ENCODE data around the gene XDH.

XDH gene

DNA sequence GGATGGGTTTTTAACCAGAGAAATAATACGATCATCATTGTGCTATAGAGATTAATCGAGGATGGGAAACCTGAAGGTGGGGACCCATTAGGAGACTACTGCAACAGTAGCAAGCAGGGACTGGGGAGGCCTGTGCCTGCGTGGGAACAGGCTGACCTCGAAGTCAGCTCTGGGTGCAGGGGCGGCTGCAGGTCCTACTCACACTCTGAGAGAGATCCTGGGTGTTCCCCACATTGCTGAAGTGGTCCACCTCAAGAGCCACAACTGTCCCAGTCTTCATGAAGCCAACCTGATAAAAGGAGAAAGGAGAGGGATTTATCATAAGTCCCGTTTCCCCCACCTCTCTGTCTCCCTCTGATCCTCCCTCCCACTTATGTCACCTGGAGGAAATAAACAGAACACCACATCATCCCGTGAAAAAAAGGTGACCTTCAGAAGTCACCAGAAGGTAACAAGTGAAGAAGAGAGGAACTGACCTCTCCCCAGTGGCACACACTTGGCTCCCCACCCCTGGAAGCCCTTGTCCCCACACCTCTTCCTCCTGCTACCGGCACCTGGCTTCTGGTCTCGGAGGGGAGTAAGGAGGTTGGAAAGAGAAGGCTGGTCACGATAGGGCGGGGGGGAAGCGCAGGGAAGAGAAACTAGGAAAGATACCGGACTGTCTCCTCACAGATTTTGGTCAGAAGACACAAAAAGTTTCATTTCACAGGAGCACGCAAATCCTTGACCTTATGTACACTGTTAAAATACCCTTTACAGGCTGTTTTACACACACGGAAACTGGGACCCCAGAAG is 50.4 kb downstream of the XDH start:
- DNase-seq, result no peak

DNA sequence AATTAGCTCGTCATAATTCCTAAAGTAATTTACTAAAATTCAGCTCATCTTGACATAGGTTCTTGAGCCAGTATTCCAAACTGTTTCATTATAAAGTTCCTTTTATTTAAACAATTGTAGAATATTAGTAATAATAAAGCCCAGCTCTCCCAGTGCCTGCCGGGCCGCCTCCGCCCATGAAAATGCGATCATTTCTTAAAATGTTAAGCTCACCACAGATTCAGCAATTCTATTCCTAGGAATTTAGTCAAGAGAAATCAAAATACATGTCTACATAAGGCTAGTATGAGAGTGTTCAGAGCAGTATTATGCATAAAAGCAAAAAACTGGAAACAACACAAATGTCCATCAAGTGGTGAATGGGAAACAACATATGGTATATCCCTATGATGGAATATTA is 52.0 kb downstream of the XDH start:
- DNase-seq, result no peak

DNA sequence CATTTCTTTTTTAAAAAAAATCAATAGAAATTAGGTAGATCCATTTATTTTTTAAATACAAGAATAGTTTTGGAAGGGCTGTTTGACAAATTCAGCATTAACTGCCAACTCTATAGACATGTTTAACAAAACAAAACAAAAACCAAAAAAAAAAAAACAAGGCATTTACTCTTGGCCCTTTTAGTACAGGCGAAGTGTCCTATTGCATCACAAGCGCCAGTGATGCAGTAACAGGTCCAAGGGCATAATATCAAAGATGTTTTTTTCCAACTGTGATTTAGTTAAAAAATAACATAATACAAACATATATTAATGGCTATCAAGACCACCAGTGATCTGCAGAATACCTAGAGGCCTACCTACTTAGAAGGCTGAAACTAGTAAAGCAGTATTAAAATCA is 55.3 kb downstream of the XDH start:
- no peak for DNase-seq

DNA sequence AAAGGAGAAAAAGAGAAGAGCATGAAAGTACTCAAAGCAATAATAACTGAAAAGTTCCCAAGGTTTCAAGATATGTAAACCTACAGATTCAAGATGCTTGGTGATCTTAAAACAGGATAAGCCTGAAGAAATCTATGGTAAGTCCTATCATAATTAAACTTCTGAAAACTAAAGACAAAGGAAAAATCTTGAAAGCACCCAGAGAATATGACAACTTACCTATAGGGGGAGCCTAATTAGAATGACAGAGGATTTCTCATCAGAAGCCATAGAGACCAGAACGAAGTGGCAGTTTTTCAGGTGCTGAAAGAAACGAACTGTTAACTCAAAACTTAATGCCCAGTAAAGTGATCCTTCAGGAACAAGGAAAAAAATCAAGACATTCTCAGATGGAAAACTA is 59.7 kb downstream of the XDH start:
- no peak for DNase-seq

DNA sequence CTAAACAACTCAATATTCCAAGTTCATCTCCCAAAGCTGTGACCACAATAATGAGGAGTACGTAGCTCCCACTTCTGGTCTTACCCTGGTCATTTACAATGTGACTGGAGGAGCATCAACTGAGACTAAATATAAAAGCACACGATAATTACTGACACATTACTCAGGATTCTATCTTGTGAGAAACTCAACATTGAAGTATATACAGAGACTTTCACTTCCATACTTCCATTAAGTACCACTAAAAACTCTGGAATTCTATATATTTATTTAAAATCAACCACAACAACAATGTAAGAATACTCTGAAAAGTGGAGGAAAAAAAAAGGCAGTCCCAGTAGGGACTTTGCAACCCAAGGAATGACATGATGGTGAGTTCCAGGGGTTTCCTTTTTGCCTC is 61.4 kb downstream of the XDH start:
- no peak for DNase-seq

DNA sequence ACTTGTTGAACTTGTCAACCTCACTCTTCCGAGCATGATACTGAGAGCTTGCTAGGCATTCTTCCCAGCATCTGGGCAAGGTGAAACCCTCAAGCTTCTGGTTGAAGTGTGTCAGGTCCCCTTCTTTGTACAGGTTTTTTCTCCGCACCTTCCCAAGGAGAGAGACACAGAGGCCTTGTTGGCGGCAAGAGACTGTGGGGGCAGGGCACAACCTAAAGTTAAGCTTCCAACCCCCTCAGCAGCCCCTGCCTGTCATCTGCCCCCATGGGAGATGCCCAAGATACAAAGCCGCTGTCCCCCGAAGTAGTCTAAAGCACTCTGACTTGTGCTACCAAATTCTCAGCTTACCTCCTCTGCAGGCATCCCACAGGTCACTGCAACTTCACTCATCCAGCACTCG is 64.9 kb downstream of the XDH start:
- no peak for DNase-seq

DNA sequence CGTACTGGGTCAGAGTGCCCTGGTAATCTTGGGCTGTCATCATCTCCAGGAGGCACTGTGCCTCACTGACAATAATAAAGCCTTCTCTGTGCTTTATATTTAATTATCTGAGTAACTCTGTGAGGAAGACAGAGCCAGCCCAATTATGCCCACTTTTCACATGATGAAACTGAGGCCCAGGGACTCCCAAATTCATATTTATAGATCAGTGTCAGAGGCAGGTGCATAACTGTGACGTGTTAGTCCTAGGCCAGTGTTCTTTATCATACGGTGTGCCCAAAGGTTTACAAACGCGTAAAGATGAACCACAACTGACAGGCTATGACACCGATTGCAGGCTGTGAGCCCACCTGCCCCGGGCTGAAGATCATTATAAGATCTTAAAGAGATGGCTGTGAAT is 65.4 kb downstream of the XDH start:
- DNase-seq, result no peak

DNA sequence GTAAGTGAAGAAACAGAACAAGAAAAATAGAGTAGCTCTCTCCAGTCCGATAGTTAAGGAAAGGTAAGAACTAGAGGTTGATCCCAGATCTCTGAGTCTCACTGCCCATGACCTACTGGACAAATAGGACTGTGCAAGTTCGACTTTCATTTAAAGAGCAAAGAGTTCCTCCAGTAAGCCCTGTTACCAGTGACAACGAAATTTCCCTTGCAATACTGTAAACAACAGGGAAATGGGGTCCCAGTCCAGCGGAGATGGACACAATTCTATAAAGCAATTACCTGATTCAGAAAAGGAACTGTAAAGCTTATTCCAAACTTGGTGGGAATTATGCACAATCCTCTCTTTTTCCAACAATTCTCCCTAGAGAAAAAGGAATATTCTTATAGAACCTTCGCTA is 65.9 kb downstream of the XDH start:
- no peak for DNase-seq

DNA sequence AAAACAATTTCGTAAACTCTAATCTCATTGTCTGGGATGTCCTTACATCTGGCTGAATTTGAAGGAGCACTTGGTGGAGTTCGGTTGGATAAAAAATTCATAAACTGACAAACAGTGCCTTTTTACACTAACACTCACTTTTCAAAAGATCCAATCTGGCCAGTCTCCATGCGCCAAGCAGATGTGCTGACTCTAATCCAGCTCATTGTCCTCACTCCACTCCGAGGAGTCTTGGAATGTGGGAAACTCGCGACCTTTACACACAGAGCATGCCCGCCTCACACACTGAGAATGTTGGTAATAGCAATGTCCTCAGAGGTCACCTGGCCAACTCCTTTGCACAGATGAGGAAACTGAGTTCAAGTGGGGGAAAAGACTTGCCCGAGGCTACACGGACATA is 66.8 kb downstream of the XDH start:
- no peak for DNase-seq

DNA sequence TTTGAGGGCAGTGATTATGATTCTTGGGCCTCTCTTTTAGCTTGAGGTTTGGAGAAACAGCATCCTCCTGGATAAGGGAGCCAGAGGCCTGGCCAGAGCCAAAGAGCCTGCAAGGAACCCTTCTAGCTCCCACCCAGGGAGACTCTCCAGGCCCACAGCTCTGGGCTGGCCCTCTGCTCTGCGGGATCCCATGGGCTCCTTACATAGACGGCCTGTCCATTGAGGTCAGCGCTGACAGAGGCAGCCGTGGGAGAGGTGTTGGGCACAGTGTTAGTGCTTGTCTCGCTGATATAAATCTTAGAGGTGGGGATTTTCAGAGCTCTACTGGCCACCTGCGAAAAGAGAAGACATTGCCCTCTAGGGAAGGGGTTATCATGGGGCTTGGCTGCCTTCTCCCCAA is 67.2 kb downstream of the XDH start:
- no peak for DNase-seq

DNA sequence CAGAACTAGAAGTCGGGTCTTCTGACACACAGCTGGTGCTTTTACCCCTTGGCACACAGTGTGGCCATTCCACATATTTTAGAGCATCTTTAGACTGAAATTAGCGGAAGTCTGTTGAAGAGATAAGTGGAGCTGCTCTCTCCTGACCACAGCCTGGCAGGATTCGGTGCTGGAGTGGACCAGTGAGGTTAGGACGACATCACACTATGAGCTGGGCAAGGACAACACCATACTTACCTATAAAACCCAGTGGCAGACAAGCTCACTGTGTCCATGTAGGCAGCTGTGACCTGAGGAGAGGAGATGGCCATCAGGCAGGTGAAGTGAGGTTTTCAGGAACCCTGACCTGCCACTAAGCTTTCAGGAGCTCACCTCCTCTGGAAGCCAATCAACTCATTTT is 70.1 kb downstream of the XDH start:
- no peak for DNase-seq

DNA sequence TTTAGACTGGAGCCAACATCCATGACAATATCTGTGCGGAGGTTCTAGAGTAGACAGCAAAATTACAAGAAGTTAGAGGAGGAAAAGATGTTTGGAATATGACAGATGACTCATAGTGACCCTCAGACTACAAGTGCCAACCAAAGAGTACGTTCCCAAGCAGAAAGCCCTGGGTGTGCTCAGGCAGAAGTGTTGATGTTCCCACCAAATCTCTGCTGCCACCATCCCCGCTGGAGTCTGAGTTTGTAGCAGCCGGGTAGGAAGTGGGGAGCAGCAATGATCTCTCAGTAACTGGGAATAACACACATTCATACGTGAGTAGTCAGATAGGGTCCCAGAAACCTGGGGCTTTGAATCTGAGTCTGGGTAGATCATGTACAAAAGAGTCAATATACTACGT is 73.2 kb downstream of the XDH start:
- no peak for DNase-seq

DNA sequence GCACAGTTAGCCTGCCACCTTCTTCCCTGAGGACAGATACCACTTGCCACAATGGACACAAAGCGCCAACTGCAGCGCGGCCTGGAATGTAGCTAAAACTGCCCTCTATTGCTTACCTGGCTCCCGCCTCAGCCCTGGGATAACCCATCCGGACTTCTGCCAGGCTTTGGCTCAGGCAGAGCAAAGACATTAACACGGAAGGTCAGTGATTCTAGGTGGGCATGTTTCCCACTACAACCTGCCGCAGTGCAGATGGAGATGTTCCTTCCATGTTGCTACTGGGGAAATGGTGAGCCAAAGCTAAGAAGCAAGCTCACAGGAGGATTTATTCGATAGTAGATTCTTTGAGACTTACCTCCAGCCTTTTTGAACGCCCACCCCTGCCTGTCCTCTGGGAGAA is 74.8 kb downstream of the XDH start:
- no peak for DNase-seq

DNA sequence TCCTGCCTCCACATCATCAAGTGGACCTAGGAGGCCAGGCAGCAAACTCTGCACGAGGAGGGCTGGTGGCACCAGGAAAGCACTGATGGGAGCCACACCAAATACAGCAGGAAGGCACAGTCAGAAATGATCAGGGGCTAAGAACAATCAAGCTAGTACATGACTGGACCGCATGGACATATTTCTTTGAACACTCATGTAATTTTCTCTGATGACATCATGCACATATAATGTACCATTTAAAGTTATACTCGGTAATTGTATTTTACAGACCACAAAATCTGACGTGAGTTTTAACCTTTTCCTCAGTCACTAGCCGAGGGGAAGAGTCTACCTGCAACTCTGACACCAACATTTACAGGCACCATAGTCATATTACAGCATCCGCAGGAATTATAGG is 76.7 kb downstream of the XDH start:
- no peak for DNase-seq

DNA sequence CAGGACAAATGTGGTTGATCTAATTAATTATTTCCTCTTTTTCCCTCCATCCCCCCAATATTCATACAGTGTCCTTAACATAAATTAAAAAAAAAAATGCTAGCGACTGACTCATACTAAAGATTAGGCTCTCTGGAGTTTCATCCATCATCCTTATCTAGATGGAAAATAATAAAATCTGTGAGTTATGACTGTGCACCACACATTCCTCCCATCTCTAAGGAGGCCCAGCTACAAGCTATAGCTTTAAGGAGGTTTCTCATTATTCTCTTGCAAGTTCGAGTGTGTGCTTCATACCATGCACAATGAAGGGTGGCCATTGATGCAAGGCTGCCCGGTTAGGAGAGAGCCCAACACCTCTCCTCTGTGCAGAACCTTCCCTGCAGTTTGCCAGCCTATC is 77.3 kb downstream of the XDH start:
- no peak for DNase-seq

DNA sequence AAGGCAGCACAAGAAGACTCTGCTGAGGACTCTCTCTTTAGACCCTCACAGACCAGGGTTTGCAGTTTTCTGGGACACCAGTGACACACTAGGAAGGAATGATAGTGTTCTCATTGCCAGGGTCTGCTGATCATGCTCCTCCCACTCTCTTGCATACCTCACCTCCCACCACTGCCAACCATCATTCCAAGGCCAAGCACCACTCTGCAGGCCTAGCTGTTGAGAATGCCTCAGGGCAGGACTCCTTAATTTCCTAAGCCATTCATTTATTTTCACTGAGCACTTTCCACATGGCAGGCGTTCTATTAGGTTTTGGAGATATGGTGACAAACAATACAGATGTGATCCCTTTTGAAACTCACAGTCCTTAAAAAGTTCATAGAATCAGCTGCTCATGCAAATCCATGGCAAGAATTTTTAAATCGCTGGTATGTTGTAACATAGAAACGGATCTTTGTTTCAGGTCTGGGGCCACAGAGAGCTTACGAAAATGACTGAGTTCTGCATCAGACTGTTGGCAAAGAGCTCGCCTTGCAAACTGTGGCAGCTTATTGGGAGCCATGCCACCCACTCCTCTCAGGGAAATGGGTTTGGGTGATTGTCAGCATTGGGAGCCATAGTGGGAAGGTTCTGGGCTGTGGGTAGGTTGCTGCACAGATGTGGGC is 78.5 kb downstream of the XDH start:
- no peak for DNase-seq

DNA sequence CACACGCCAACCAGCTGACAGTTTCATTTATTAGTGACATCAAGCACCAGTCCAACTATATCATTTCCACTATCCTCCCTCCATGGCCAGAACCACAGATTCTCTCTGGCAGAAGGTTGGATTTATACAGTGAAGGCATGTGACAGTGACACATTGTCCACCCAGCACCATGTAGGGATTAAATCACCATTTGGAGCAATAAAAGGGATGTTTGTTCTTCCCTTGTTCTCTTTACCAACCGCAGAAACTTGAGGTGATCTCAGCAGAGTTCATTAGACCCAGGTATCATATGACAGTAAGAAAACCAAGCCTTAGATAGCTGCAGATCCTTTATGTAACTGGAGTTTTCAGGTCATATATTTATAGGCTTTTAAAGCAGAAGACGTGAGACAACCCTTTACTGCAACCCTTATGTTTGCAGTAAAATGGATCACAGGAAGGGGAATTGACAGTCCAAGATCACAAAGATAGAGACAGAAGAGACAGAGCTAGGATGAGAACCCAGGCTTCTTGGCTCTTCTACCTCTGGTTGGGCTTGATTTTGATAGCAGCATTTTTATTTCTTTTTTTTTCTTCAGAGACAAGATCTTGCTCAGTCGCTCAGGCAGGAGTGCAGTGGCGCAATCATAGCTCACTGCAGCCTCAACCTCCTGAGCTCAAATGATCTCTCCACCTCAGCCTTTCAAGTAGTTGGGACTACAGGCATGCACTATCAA is 80.1 kb downstream of the XDH start:
- no peak for DNase-seq

DNA sequence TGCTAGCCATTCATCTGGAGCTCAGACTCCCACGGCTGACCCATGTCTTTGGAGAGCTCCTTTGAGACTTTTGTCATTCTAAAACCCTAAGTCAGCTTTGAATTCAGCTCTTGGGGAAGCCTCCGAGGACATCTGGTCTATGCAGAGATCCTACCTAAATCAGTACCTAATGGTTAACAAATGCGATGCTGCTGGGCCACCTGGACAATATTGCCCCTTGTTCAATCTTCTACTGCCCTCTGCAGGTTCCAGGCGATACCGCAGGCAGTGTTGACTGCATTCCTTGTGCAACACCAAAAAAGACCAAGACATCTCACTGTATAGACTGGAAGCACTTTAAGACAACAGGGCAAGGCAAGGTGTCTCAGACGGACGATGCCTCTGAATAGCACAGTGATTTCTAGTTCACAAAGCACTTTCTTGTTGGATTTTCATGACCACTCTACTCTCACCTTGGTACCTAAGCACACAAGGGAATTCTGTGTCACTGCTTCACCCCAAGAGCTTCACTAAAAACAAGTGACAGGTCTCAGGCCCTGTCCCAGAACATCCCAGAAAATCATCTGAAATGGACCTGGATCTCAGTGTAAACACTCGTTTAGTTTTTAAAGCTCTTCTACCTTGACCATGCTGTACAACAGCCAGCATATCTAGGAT is 80.9 kb downstream of the XDH start:
- peak; percentile 85 to 88 for DNase-seq

DNA sequence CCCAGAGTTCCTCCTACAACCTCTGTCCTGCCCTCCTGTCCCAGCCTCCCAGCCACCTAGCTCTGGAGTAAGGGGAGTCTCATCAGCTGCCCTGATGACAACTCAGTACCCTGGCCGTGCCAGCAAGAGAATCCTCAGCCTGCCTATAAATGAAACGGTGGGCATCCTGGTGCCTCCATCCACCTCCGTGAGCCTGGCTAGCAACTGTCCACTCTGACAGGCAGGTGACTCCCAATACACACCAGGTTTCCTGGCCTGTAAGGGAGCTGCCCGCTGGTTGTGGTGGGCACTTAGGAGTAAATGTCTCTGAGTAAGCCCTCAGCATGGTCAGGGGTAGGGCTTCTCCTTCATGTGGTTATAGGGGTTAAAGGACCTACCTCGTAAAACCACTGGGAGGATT is 81.5 kb downstream of the XDH start:
- no peak for DNase-seq

DNA sequence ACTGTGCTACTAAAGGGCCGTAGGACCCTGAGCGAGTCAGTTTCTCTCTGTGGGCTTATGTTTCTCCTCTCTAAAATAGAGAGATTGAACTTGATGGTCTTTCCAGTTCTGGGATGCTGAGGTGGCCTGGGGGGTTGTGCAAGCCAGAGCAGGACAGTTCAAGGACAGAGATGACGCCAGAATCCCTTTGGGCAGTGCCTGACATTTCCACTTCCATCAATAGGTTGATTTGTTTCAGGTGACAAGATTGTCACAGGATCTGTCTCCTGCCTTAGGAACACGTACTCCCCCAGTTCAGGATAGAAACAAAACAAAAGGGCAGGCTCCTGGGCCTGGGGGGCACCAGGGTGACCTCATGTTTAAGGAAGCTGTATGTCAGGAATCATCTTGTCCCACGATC is 82.0 kb downstream of the XDH start:
- no peak for DNase-seq

DNA sequence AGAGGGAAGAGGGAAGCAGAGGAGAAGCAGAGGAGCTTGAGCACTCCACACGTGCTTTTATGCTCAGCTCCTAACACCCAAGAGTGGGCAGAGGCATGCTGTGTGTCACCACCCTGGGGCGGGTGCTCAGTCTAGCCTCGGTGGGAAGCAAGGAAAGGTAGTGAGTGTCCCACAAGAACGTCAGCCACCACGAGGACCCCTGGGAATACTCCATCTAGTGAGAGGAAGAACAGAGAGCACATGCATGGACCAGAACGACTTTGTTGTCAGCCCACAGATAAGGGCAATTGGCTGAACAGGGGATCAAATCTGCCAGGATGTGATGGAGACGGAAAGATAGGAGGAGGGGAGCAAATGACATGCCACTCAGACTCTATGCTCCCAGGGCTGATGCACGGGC is 83.4 kb downstream of the XDH start:
- DNase-seq, result no peak

DNA sequence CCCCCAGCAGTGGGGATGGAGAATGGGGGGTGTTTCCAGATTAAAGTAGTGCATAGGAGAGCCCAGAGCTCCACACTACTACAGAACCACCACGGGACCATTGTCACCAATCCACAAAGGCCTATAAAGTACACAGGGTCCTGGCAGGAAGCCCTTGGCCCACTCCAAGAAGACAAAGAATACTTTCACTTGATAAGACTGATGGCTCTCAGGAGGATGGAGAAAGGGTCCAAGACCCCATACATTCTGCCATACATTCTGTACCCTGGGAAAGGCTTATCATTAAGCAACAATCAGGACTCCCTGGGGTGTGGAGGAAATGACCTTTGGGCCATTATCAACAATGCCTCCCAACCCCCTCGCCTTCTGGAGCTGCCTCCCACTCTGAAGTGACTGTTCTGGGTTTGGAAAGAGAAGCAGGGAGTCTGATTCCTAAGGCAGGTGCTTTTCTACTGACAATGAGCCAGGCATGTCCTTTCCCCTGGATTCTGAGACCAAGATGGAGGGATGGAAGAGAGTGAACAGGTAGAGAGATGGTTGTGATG is 85.4 kb downstream of the XDH start:
- DNase-seq, result no peak

DNA sequence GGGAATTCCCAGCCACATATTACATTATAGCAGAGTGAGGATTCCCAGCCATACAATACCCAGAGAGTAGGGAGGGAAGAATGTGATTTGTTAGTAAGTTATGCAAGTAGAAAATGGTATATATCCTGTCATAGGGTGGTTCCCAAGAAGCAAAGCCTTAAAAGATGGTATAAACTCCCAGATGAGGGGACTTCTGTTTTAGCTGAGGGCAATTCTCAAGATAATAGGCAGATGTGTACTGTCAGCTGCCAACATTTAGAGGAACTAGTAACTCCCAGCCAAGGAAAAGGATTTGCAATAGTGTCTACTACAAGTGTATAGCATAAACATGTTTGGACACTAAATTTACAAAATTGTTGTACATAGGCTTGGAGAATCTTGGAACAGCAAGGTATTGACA is 86.5 kb downstream of the XDH start:
- no peak for DNase-seq

DNA sequence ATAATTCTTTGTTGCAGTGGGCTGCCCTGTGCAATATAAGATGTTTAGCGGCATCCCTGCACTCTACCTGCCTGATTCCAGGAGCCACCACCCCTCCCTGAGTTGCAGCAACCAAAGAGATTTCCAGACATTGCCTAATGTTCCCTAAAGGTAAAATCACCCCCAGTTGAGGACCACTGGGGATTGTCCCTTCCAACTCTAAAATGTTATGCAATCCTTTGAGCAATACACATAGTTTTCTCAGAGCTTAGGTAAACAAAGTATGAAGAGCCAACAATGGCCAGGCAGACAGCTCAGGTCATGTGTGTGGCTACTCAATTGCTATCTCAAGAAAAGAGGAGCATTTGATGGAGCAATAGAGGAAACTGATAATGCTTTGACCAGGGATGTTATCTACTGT is 87.0 kb downstream of the XDH start:
- DNase-seq, result no peak

Data from activated T-cell treated with anti-CD3 and anti-CD28 coated beads, Interleukin-2, amount 50 U/mL, for 48 hours (primary cell).